Measurements from ENCODE around the gene DHCR7. TPM values are rescaled to one million over a fixed set of nuclear protein-coding genes. Genes with fewer than 3 reads are reported as not detected.

Gene DHCR7
- total RNA-seq, 1 experiment from 2014 or later, result 123 TPM

DNA sequence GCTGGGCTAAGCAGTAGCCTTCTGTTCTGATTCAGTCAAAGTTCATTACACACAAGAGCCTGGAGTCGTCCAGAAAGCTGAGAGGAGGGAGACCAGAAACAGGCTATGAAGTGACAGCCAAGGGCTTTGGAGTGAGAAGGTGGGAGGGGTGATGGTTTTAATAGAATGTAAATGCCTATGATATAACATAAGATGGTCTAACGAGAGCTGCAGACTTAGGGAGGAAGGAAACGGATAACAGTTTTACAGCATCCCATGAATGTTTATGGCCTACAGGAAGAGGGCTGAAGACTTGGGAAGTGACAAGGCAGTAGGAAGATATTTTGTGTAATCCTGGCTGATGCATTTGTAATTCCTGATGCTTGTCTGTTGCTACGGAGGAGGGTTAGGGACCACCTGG, 62.0 kb downstream of the DHCR7 start:
- no peak for DNase-seq (ENCODE audit: low read depth)

- no peak for DNase-seq (ENCODE audit: low read depth)
These were observed 63.1 kb downstream of the DHCR7 start for GRCh38 chr11:71385091-71385490.

DNA sequence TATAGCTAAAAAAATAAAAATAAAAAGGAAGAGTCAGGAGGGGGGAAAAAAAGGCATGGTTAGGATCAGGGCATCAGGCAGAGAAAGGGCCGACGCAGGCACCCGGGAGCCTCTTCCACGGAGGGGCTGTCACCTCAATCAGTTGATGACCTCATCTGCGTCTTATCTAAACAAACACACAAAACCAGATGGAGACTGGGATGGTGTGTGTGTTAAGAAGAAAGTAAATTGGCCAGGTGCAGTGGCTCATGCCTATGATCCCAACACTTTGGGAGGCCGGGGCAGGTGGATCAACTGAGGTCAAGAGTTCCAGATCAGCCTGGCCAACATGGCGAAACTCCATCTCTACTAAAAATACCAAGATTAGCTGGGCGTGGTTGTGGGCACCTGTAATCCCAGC, 63.6 kb downstream of the DHCR7 start:
- no peak for DNase-seq (ENCODE audit: low read depth)

Other genes starting within 250 kb of the DHCR7 start
- gene SHANK2, start 195.8 kb downstream of the DHCR7 start, total RNA-seq (2014; rRNA removed; shearing (Covaris generic)), result not detected in 2 replicates
- gene NADSYN1, start 4.8 kb upstream of the DHCR7 start, total RNA-seq (2014; rRNA removed; shearing (Covaris generic)), result 21.1 and 23.8 TPM in 2 replicates
- gene KRTAP5-7, start 78.9 kb upstream of the DHCR7 start, total RNA-seq (2014; rRNA removed; shearing (Covaris generic)), result not detected in 2 replicates
- not detected in 2 replicates for gene KRTAP5-8, start 89.6 kb upstream of the DHCR7 start, total RNA-seq (2014; rRNA removed; shearing (Covaris generic))
- gene KRTAP5-9, start 100.0 kb upstream of the DHCR7 start, total RNA-seq (2014; rRNA removed; shearing (Covaris generic)), result not detected in 2 replicates
- gene KRTAP5-10, start 117.2 kb upstream of the DHCR7 start, total RNA-seq (2014; rRNA removed; shearing (Covaris generic)), result not detected in 2 replicates
- not detected in 2 replicates for gene KRTAP5-11, start 134.5 kb upstream of the DHCR7 start, total RNA-seq (2014; rRNA removed; shearing (Covaris generic))